GM11168 (cell line): ENCODE results near the gene CCDC167.

Source experiments
- in situ Hi-C: fragments of 300-500 bp; cut with MboI; formaldehyde crosslinking; loops from one replicate; pipeline ENCODE4 v1.12.0; 2022; ENCODE audit warnings: low sequenced_read_pairs; ENCODE audit not compliant: unreplicated experiment

Gene CCDC167

GRCh38 chr6:37499433-37500293, at the start of gene CCDC167:
TSS of gene CCDC167 (minus strand) at chr6:37499893. CDS start at chr6:37499863, 30 bp downstream.
- in situ Hi-C loops, result no loop called here

- in situ Hi-C loops, result no loop called here
Observed at GRCh38 chr6:37549154-37549553, 49.5 kb upstream of the CCDC167 start.

- in situ Hi-C loops, result no loop called here
Observed at GRCh38 chr6:37548067-37548674, 48.5 kb upstream of the CCDC167 start.

- in situ Hi-C loops, result no loop called here
Observed at GRCh38 chr6:37547564-37548061, 47.9 kb upstream of the CCDC167 start.

GRCh38 chr6:37546141-37546871, 46.6 kb upstream of the CCDC167 start:
- in situ Hi-C loops, result no loop called here

GRCh38 chr6:37544530-37544929, 44.8 kb upstream of the CCDC167 start:
- in situ Hi-C loops, result no loop called here

- in situ Hi-C loops, result no loop called here
Observed at GRCh38 chr6:37543361-37543760, 43.7 kb upstream of the CCDC167 start.

GRCh38 chr6:37541346-37541745, 41.7 kb upstream of the CCDC167 start:
- in situ Hi-C loops, result no loop called here

GRCh38 chr6:37540390-37540789, 40.7 kb upstream of the CCDC167 start:
- in situ Hi-C loops, result no loop called here

GRCh38 chr6:37540029-37540352, 40.3 kb upstream of the CCDC167 start:
- in situ Hi-C loops, result no loop called here

- in situ Hi-C loops, result no loop called here
Observed at GRCh38 chr6:37539171-37540028, 39.7 kb upstream of the CCDC167 start.

GRCh38 chr6:37538107-37538506, 38.4 kb upstream of the CCDC167 start:
- in situ Hi-C loops, result no loop called here

GRCh38 chr6:37537548-37537947, 37.9 kb upstream of the CCDC167 start:
- in situ Hi-C loops, result no loop called here

- in situ Hi-C loops, result no loop called here
Observed at GRCh38 chr6:37536491-37537190, 36.9 kb upstream of the CCDC167 start.

- in situ Hi-C loops, result no loop called here
Observed at GRCh38 chr6:37535759-37536490, 36.2 kb upstream of the CCDC167 start.

GRCh38 chr6:37535428-37535758, 35.7 kb upstream of the CCDC167 start:
- in situ Hi-C loops, result no loop called here

GRCh38 chr6:37534893-37535292, 35.2 kb upstream of the CCDC167 start:
- in situ Hi-C loops, result no loop called here

GRCh38 chr6:37532122-37532521, 32.4 kb upstream of the CCDC167 start:
- in situ Hi-C loops, result no loop called here

- in situ Hi-C loops, result no loop called here
Observed at GRCh38 chr6:37531437-37532036, 31.8 kb upstream of the CCDC167 start.
